ENCODE data around the gene YARS1.

Gene YARS1

GRCh38 chr1:32782086-32782485 lies 35.1 kb downstream of the YARS1 start:
- DNase-seq (ENCODE audit: extremely low read depth in 1 of 2, low read depth in 1 of 2), result no peak

GRCh38 chr1:32780628-32781234 lies 36.4 kb downstream of the YARS1 start:
- no peak for DNase-seq (ENCODE audit: extremely low read depth in 1 of 2, low read depth in 1 of 2)

- no peak for DNase-seq (ENCODE audit: extremely low read depth in 1 of 2, low read depth in 1 of 2)
These were observed 37.2 kb downstream of the YARS1 start for GRCh38 chr1:32780005-32780404.

- DNase-seq (ENCODE audit: extremely low read depth in 1 of 2, low read depth in 1 of 2), result no peak
These were observed 37.9 kb downstream of the YARS1 start for GRCh38 chr1:32779242-32779641.

- no peak for DNase-seq (ENCODE audit: extremely low read depth in 1 of 2, low read depth in 1 of 2)
These were observed 41.4 kb downstream of the YARS1 start for GRCh38 chr1:32775640-32776337.

GRCh38 chr1:32774950-32775634 lies 42.1 kb downstream of the YARS1 start:
- no peak for DNase-seq (ENCODE audit: extremely low read depth in 1 of 2, low read depth in 1 of 2)

- DNase-seq (ENCODE audit: extremely low read depth in 1 of 2, low read depth in 1 of 2), result no peak
These were observed 42.7 kb downstream of the YARS1 start for GRCh38 chr1:32774464-32774808.

GRCh38 chr1:32773764-32774463 lies 43.2 kb downstream of the YARS1 start:
- DNase-seq (ENCODE audit: extremely low read depth in 1 of 2, low read depth in 1 of 2), result no peak

GRCh38 chr1:32773018-32773763 lies 44.0 kb downstream of the YARS1 start:
- DNase-seq (ENCODE audit: extremely low read depth in 1 of 2, low read depth in 1 of 2), result peak; percentile 32 to 65

- DNase-seq (ENCODE audit: extremely low read depth in 1 of 2, low read depth in 1 of 2), result no peak
These were observed 44.7 kb downstream of the YARS1 start for GRCh38 chr1:32772281-32773017.

- DNase-seq (ENCODE audit: extremely low read depth in 1 of 2, low read depth in 1 of 2), result no peak
These were observed 45.4 kb downstream of the YARS1 start for GRCh38 chr1:32771561-32772280.

- DNase-seq (ENCODE audit: extremely low read depth in 1 of 2, low read depth in 1 of 2), result no peak
These were observed 46.2 kb downstream of the YARS1 start for GRCh38 chr1:32770741-32771548.

GRCh38 chr1:32770221-32770731 lies 46.9 kb downstream of the YARS1 start:
- DNase-seq (ENCODE audit: extremely low read depth in 1 of 2, low read depth in 1 of 2), result no peak

GRCh38 chr1:32769524-32770220 lies 47.5 kb downstream of the YARS1 start:
- DNase-seq (ENCODE audit: extremely low read depth in 1 of 2, low read depth in 1 of 2), result no peak

GRCh38 chr1:32768110-32768850 lies 48.9 kb downstream of the YARS1 start:
- no peak for DNase-seq (ENCODE audit: extremely low read depth in 1 of 2, low read depth in 1 of 2)

GRCh38 chr1:32767641-32768040 lies 49.5 kb downstream of the YARS1 start:
- DNase-seq (ENCODE audit: extremely low read depth in 1 of 2, low read depth in 1 of 2), result no peak

- no peak for DNase-seq (ENCODE audit: extremely low read depth in 1 of 2, low read depth in 1 of 2)
These were observed 50.0 kb downstream of the YARS1 start for GRCh38 chr1:32767156-32767555.

Data from activated CD8-positive, alpha-beta memory T cell treated with anti-CD3 and anti-CD28 coated beads for 1 hour (primary cell).